HG03571 (cell line): ENCODE results near the gene OSMR.

Source experiments
- ATAC-seq: cut with Tn5 transposase; IDR thresholded peaks from one replicate; pipeline ENCODE4 v1.9.1; 2021; ENCODE audit not compliant: unreplicated experiment

OSMR gene

GRCh38 chr5:38845526-38846378 is at the start of gene OSMR:
Gene OSMR (plus strand): TSS chr5:38846012. CDS start chr5:38869045, 23,033 bp downstream.
- no peak for ATAC-seq

DNA sequence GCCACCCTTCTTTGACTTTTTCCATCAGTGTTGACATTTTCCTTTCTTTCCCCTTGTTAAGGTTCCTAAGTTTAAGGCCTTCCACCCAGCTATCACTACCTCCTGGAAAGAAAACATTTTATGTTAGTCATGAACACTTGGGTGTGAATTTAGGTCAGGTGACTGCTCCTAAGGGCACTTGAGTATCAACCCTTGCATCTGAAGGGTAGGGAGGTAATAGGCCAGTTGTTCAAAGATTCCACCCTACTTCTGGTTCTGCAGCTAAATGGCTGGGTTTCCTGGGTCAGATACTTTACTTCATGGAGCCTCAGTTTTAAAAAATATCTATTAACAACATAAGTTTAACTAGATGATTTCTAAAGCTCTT is 49.1 kb upstream of the OSMR start:
- ATAC-seq = no peak

- ATAC-seq = no peak
These were observed 48.0 kb upstream of the OSMR start for GRCh38 chr5:38797838-38798237.

- no peak for ATAC-seq
These were observed 46.0 kb upstream of the OSMR start for GRCh38 chr5:38799556-38800377.

DNA sequence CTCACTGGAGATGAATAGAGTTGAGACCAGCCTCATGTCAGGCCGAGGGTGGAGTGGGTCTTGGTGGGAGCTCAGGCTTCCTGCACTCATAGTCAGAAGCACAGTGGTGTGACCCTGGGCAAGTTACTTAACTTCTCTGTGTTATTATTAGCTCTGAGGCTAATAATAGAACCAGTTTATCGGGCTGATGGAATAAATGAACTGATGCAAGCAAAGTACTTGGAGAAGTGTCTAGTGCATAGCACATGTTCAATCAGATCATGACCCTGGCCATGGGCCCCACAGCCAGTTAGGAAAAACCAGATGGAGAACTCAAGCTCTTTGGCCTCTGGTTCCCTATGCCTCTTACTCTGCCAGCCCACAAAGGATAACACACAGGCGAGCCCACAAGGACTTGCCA is 45.3 kb upstream of the OSMR start:
- ATAC-seq = no peak

DNA sequence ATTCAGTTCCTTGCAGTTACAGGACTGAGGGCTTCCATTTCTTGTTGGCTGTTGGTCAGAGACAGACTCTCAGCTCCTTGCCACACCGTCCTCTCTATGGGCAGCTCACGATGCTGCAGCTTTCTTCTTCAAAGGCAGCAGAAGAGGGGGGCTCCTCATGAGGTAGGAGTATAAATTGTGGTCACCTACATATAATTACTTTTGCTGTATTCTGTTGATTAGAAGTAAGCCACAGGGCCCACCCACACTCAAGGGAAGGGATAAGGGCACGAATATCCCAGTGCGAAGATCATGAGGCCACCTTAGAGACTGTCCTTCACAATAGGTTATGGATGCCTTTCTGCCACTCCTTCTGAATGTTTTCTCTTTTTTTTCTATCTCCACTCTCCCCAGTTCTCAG is 43.7 kb upstream of the OSMR start:
- no peak for ATAC-seq

DNA sequence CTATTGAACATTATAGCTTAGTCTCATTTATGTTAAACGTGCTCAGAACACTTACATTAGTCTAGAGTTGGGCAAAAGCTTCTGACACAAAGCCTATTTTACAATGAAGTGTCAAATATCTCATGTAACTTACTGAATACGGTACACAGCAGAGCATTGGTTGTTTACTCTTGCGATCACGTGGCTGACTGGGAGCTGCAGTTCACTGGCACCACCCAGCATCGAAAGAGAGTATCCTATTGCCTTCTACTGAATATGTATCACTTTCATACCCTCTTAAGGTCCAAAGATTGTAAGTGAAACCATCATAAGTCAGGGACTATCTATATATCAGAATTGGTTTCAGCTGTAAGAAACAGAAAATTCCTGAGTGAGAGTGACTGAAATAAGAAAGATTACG is 42.6 kb upstream of the OSMR start:
- ATAC-seq = no peak

DNA sequence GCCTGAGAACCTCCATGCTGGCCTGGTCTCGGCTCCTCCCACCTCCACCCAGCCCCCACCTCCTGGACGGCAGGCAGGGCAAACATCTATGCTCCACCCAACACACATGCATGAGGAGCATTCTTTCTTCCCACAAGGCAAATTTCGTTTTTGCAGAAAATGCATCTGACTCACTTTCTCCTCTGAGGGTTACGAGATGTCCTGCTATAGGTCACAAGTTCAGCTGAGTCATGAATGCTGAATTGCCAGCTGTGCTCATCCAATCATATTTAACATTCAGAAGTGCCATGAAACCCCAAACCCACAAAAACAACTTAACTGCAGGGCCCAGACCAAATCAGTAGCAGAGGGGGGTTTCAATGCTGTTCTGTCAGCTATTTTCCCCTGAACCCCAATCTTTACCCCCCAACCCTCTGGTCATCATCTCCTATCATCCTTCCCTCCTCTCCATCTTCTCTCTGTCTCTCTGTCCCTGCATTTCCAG is 39.0 kb upstream of the OSMR start:
- ATAC-seq = no peak

DNA sequence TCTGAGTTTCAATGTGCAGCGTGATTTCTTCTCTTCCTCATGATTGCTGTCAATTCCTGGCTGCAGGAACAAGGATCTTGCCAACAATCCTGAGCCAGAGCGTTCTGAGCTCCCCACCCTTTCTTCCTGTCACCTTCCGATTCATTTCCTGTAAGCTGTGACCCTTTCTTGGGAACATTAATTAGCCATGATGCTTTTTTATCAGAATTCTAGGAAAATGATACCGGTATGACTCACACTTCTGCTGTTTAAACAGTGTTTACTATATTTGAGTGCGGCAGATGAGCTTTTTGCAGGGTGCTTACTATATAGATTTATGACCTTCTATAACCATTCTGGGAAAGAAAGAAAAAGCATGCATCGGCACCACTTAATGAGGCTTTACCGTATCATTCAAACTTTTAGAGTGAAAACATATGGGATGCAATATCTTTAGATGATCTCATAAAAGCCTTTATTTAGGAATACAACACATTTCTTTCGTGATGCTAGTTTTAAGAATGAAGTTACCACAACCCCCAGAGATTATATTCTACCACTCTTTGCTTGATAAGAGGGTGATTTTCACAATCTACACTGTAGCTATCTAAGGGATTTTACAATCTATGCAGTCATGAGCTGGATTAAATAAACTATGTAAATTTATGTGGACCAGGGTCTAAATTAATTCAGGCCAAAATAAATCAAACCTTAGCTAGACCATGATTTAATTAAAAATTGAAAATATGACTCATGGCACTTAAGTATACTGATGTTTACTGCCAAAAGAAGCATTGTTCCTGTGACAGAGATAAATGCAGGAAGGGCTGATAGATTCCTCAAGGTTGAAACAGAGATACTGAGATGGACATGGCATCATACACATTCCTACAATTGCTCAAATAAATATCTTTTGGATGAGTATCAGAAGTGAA is 38.0 kb upstream of the OSMR start:
- no peak for ATAC-seq

DNA sequence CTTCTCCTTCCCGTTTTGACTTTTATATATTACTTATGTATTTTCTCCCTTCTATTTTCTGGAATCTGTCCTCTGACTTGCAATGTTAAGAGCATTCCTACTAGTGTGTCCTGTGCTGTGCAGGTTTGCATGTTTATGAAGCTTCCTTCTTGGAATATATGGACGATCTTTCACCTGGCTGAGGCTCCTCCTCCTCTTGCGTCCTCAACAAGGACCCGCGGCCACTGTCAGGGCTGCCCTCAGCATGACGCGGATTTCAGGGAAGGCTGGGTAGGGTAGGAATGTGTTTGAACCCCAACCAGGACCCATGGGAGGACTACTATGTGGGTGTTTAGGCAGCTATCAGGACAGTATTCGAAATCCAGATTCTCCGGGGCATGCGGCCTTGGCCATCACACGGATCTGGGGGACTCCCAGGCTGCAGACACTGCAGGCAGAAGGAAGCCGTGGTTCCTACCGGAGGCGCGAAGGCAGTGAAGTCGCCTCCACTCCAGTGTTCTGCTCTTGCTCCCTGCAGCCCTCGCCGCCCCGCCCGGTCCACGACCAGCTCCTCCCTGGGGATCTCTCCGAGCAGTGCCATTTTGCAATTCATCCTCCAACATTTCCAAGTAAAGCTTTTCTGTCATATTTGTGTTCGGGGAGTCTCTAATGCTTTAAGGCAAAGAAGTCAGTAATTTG is 37.0 kb upstream of the OSMR start:
- no peak for ATAC-seq

- no peak for ATAC-seq
These were observed 36.1 kb upstream of the OSMR start for GRCh38 chr5:38809388-38810359.

GRCh38 chr5:38814879-38815278 is 30.9 kb upstream of the OSMR start:
- no peak for ATAC-seq

DNA sequence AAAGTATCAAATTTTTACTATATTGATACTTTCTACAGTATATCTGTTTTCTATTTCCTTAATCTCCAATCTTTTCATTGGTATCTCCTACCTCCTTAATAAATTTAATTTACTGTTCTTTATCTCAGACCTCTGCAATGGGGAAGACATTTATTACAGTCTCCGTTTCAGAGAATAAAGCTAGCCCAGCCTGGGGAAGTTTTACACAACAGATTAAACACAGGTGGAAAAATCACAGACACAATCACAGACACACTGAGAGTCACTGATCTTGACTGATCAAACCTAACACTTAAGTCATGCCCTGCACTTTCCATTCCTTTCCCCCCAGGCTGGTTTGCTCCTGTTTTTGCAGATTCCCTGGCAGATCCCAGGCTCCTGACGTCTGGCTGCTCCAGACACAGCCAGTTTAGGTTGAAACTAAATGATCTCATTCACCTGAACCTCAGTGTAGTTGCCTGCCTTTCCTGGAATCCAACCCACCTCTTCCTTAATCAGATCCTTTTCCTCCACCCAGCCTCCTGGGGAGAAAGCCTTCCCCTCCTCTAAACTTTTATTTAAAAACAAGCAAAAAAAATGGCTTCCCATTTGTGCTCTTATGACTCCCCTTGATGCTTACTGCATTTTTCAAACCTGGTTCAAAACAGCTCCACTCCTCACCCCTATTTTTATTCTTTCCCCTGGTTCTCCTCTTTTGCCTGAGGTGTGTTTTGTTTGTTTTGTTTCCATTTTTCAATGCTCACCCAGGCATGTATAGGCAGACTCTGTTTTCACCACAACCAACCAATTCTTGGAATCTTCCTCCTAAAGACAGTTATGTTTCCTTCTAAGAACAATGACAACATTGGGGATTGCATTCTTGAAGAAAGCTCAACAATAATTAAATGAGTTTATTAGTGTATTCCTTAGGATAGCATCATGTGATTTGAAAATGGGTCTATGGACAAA is 29.5 kb upstream of the OSMR start:
- no peak for ATAC-seq

DNA sequence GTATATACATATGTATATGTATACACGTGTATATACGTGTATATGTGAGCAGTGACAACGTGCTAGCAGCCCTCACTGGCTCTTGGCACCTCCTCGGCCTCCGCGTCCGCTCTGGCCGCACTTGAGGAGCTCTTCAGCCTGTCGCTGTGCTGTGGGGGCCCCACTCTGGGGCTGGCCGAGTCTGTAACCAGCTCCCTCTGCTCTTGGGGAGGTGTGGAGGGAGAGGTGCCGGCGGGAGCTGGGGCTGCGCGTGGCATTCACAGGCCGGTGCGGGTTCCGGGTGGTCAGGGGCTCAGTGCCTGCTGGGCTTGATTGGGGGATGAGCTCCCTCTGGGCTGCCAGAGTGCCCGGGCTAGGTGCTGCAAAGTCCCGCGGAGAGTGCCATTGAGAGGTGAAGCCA is 24.1 kb upstream of the OSMR start:
- no peak for ATAC-seq

DNA sequence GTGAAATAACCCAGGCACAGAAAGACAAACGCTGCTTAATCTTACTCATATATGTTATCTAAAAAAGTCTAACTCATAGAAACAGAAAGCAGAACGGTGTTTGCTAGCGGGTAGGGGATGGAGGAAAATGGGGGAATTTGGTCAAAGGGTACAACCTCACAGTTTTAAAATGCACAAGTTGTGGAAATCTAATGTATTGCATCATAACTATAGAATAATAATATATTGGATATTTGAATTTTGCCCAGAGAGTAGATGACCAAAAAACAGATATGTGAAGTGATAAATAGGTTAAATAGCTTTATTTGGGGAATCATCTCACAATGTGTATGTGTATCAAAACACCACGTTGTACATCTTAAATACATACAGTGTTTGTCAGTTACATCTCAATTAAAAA is 22.3 kb upstream of the OSMR start:
- ATAC-seq = no peak

DNA sequence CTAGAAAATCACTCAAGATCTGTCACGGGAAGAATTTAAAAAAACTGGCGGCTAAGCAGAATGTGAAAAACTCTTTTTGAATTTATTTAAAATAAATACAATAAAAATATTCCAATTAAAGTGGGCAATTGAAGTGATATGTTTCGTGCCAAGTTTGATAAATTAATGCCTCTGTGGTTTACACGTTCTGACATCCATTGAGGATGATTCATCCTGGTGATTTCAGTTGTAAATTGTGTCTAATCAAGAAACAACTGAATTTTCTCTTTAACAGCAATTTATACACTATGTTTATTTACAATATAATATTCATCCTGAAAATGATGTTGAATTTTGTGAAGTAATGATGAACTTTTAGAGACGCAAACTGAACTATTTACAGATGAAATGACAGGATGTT is 21.0 kb upstream of the OSMR start:
- no peak for ATAC-seq

GRCh38 chr5:38825494-38825893 is 20.3 kb upstream of the OSMR start:
- ATAC-seq = no peak

GRCh38 chr5:38827525-38827924 is 18.3 kb upstream of the OSMR start:
- no peak for ATAC-seq
